Activated CD4-positive, alpha-beta T cell treated with anti-CD3 and anti-CD28 coated beads for 1 hour (primary cell): ENCODE results near the gene ZNF358.

Experiments used
- DNase-seq: peaks from one replicate; pipeline ENCODE4 v3.0.0-alpha.2; 2020

ZNF358 gene

DNA sequence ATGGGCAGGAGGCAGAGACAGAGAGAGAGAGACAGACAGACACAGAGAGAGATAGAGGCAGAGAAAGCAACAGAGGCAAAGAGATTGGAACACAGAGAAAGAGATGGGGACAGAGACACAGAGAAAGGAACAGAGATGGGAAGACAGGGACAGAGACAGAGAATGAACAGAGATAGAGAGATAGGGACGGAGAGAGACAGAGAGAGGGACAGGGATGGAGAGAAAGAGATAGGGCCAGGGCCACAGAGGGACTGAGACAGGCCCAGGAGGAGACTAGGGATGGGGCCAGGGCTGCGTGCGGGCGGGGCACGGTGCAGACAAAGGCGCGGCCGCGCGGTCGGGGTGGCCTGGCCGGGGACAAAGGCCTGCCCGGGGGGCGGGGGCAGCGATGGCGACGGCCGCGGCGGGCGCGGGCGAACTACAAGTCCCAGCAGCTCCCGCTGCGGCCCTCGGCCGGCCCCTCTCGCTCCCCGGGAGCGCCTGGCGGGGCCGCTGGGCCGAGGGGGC is at the start of gene ZNF358:
Gene ZNF358 (plus strand): TSS at position 459 of the 507 bp plus-strand sequence. CDS start 3,140 bp downstream, outside the sequence.
- no peak for DNase-seq

DNA sequence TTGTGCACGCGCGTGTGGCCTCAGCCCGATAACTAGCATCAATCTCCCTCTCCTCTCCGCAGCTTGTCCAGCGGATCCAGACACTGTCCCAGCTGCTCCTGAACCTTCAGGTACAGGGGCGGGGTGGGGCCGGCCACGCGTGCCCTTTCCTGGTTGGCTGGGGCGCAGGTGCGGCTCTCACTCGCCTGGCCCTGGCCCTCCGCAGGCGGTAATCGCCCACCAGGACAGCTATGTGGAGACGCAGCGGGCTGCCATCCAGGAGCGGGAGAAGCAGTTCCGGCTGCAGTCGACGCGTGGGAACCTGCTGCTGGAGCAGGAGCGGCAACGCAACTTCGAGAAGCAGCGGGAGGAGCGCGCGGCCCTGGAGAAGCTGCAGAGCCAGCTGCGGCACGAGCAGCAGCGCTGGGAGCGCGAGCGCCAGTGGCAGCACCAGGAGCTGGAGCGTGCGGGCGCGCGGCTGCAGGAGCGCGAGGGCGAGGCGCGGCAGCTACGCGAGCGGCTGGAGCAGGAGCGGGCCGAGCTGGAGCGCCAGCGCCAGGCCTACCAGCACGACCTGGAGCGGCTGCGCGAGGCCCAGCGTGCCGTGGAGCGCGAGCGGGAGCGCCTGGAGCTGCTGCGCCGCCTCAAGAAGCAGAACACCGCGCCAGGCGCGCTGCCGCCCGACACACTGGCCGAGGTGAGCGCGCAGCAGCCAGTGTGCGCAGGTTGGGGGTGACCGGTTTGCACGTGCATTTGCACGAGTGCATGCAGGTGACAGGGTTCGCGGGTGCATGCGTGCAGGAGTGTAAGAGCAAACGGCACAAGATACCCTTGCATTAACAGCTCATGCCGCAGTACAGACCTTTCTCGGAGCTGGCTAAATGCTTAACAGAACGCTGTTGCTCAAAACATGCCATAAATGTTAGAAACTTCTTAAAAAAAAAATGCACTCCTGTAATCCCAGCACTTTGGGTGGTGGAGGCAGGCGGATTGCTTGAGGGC is 48.6 kb upstream of the ZNF358 start:
- no peak for DNase-seq

- no peak for DNase-seq
Observed at GRCh38 chr19:7468840-7469239, 47.1 kb upstream of the ZNF358 start.

- DNase-seq, result no peak
Observed at GRCh38 chr19:7469669-7470285, 46.1 kb upstream of the ZNF358 start.

- no peak for DNase-seq
Observed at GRCh38 chr19:7470540-7471305, 45.2 kb upstream of the ZNF358 start.

GRCh38 chr19:7471696-7472615 is 43.9 kb upstream of the ZNF358 start:
- no peak for DNase-seq

- DNase-seq, result no peak
Observed at GRCh38 chr19:7475665-7476064, 40.2 kb upstream of the ZNF358 start.

GRCh38 chr19:7476241-7476640 is 39.7 kb upstream of the ZNF358 start:
- no peak for DNase-seq

DNA sequence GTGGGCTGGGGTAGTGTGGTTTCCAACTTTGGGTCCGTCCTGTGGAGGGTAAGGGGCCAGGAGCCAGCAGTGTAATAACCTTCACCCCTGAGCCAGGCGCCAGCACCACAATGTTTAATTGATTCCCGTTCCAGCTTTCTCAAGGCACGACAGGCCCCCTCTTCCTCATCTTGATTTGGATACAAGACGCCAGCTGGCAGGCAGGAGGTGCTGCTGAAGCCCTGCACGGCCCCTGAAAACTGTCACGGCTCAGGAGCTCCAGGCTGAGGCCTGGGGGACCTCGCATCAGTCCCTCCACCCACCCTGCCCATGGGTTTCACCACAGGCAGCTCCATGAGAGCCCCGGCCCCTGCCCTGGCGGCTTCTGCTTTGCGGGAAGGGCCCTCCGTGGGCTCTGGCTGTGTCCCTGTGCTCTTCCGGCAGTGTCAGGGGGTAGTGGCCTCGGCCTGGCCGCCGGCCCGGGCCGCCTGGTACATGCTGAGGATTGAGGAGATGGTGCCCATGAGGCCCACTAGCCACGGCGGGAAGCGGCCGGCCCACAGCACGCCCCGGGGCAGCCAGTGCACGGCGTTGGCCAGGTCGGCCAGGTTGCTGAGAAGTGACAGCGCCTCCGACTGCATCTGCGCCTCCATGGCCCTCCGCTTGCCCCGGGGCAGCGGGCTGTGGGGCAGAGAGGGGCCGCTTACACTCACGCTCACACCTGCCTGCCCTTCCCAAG is 39.0 kb upstream of the ZNF358 start:
- DNase-seq, result no peak

- DNase-seq, result no peak
Observed at GRCh38 chr19:7477758-7478157, 38.1 kb upstream of the ZNF358 start.

- DNase-seq, result no peak
Observed at GRCh38 chr19:7478173-7478842, 37.6 kb upstream of the ZNF358 start.

DNA sequence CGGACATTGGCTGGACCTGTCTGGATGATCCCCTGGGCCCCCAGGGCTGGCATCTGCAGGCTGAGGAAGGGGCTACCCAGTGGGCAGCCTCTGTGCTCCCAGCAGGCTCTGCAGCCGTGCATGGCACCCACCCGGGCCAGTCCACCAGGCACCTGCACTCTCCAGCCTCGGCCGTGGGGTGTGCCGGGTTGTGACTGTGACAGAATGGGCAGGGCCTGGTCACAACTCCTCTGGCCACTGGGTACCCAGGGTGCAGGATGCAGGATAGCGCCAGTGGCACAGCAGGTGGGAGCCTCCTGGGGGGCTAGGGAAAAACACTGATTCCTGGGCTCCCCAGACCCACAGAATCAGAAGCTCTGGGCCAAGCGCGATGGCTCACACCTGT is 37.1 kb upstream of the ZNF358 start:
- DNase-seq, result no peak

GRCh38 chr19:7480222-7480969 is 35.5 kb upstream of the ZNF358 start:
- no peak for DNase-seq

- no peak for DNase-seq
Observed at GRCh38 chr19:7480970-7481255, 35.0 kb upstream of the ZNF358 start.

DNA sequence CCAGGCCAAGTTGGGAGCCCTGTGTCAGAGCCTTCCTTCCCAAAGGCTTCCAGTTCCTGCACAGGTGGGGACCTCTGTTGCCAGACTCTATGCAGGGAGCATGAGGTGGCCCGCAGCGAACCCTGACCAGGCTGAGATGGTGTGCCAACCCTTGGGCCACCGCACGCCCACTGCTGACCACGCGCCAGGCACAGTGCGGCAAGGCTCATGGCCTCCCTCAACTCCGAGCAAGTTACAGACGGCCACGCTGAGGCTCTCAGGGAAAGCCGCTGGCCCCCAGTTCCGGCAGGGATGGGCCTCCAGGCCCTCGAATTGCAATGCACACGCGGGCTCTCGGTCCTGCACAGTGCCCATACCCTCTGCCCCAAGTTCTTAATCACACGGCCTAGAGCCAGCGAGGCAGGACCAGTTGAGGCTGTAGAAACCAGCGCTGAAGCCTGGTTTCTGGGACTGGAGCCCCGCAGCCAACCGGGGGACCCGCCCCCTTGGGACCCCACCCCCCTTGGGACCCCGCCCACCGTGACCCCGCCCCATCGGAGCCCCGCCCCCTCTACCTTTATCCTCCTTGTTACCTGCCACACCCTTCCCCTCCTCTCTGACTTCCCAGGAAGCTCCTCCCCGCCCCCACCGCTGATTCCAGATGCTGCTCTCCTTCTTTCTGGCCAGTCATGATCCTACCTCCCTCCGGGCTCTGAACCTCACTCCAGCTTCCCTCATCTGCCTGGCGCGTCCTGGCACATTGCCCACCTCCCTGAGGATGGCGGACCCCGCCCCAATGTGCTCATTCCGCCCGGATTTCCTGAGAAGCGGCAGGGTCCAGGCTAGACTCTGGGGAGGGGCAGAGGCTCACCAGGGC is 33.1 kb upstream of the ZNF358 start:
- DNase-seq, result no peak

- DNase-seq, result no peak
Observed at GRCh38 chr19:7483720-7484201, 32.1 kb upstream of the ZNF358 start.

- DNase-seq, result no peak
Observed at GRCh38 chr19:7486923-7487322, 29.0 kb upstream of the ZNF358 start.

DNA sequence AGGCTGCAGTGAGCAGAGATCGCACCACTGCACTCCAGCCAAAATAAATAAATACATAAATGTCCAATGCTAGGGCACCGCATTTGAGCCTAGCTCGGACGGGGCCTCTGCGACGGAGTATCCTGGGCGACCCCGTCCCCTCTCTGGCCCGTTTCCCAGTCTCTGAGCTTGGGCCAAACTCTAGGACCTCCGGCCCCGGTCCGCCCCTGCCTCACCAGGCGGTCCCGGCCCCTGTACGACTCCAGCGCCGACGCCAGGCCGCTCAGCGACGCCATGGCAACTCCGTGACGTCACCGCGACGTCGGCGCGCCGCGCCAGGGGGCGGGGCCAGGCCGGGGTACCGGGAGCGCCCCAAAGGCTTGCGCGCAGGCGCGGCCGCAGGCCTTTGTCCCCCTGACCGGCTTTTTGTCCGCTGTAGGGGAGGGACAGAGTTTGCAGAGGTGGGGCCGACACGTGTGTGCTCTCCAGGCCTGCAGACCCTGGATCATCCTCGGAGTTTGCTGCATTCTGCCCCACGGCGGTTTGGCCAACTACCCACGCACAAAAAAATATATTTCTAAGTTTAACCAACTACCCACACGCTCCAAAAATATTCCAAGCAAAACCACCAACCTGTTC is 27.1 kb upstream of the ZNF358 start, which contains the start of gene PEX11G:
Gene PEX11G (minus strand): TSS at position 300 of the 618 bp plus-strand sequence. CDS start 25 bp downstream, at position 275.
- DNase-seq, result peak; percentile 88
